SW480 (cell line): ENCODE measurements around the gene GATA5.

ENCODE experiments used
- DNase-seq: peaks from one replicate; pipeline ENCODE4 v3.0.0-alpha.2; 2016; ENCODE audit warnings: low spot score

The GATA5 gene

GRCh38 chr20:62416651-62417637 is 58.9 kb downstream of the GATA5 start:
- no peak for DNase-seq

GRCh38 chr20:62415354-62416111 is 60.3 kb downstream of the GATA5 start:
- no peak for DNase-seq

- DNase-seq, result no peak
These were observed 61.8 kb downstream of the GATA5 start for GRCh38 chr20:62413896-62414481.
